Naive thymus-derived CD4-positive, alpha-beta T cell (primary cell): ENCODE results near the gene DPYSL4. TPM values are rescaled to one million over a fixed set of nuclear protein-coding genes. Genes with fewer than 3 reads are reported as not detected.

ENCODE experiments used
- ATAC-seq: fragments of 150-1000 bp; cut with Tn5 transposase; 2 replicates; pipeline ENCODE4 v1.10.0; 2021; ENCODE audit warnings: mild to moderate bottlenecking, moderate library complexity
- CTCF ChIA-PET: fragments of 350-600 bp; sonication (Branson Sonifier 250); formaldehyde crosslinking; loops from one replicate; lab custom pipeline; 2021; ENCODE audit warnings: antibody characterized with exemption; lab: Charles Lee
- POLR2A ChIA-PET: fragments of 350-600 bp; sonication (Branson Sonifier 250); formaldehyde crosslinking; loops from one replicate; lab custom pipeline; 2021; ENCODE audit warnings: antibody characterized with exemption, inconsistent platforms; lab: Charles Lee
- DNase-seq, 9 donors: peaks; one replicate each; pipeline versions ENCODE4 v3.0.0 to v3.0.0-alpha.2; 2020 to 2022; ENCODE audit warnings: mixed read lengths in 1 of 9
- H3K27ac ChIP-seq: one replicate; pipeline ENCODE4 v1.7.0; 2013; ENCODE audit warnings: mild to moderate bottlenecking, low read depth, low read length, moderate library complexity
- H3K27me3 ChIP-seq, 2 donors: one replicate each; pipeline ENCODE4 v1.7.0; 2013; ENCODE audit warnings: low read length in 2 of 2, mild to moderate bottlenecking in 2 of 2, moderate library complexity in 2 of 2; ENCODE audit not compliant: control insufficient read depth in 2 of 2, insufficient read depth in 2 of 2
- H3K36me3 ChIP-seq, 3 experiments: 1 replicate in 2 of 3; 2 replicates in 1 of 3; pipeline ENCODE4 v1.7.0; 2013; ENCODE audit warnings: low read length in 3 of 3, mild to moderate bottlenecking in 3 of 3, moderate library complexity in 1 of 3; ENCODE audit not compliant: insufficient read depth in 3 of 3, control insufficient read depth in 2 of 3
- H3K4me1 ChIP-seq, 2 donors: one replicate each; pipeline ENCODE4 v1.7.0; 2013; ENCODE audit warnings: low read length in 2 of 2, mild to moderate bottlenecking in 2 of 2, moderate library complexity in 1 of 2; ENCODE audit not compliant: control insufficient read depth in 2 of 2, insufficient read depth in 2 of 2
- H3K4me3 ChIP-seq: 2 replicates; pipeline ENCODE4 v1.7.0; 2013; ENCODE audit warnings: mild to moderate bottlenecking, low read length
- H3K9me3 ChIP-seq, 3 experiments: 1 replicate in 2 of 3; 2 replicates in 1 of 3; pipeline ENCODE4 v1.7.0; 2013; ENCODE audit warnings: low read length in 3 of 3; ENCODE audit not compliant: control insufficient read depth in 2 of 3
- H3K27ac Mint-ChIP-seq, 9 donors: one replicate each; pipeline ENCODE4 v1.8.0; 2020 to 2022; ENCODE audit warnings: mixed read lengths in 9 of 9, mild to moderate bottlenecking in 8 of 9, moderate library complexity in 5 of 9, inconsistent platforms in 2 of 9
- H3K27me3 Mint-ChIP-seq, 5 donors: one replicate each; pipeline ENCODE4 v1.8.0; 2021 to 2022; ENCODE audit warnings: mixed read lengths in 5 of 5, mild to moderate bottlenecking in 1 of 5
- H3K36me3 Mint-ChIP-seq, 5 donors: one replicate each; pipeline ENCODE4 v1.8.0; 2020 to 2022; ENCODE audit warnings: mixed read lengths in 5 of 5, mild to moderate bottlenecking in 3 of 5, inconsistent platforms in 1 of 5
- H3K4me1 Mint-ChIP-seq, 7 donors: one replicate each; pipeline ENCODE4 v1.8.0; 2020 to 2022; ENCODE audit warnings: mixed read lengths in 7 of 7, mild to moderate bottlenecking in 3 of 7, inconsistent platforms in 1 of 7
- H3K4me3 Mint-ChIP-seq, 10 donors: one replicate each; pipeline ENCODE4 v1.8.0; 2020 to 2022; ENCODE audit warnings: mild to moderate bottlenecking in 10 of 10, mixed read lengths in 10 of 10, moderate library complexity in 6 of 10, inconsistent platforms in 2 of 10
- H3K9me3 Mint-ChIP-seq, 11 donors: one replicate each; pipeline ENCODE4 v1.8.0; 2020 to 2022; ENCODE audit warnings: mixed read lengths in 11 of 11, mild to moderate bottlenecking in 4 of 11, inconsistent platforms in 1 of 11, moderate library complexity in 1 of 11
- intact Hi-C, 2 donors: fragments of 100-400 bp; cut with micrococcal nuclease; formaldehyde crosslinking; loops; one replicate each; pipeline ENCODE4 v1.15.1; 2023
- polyA plus RNA-seq, 2 donors: library from polyadenylated mRNA; unstranded; fragments of 300-500 nt; fragmentation: Illumina TruSeq; gene quantifications; one replicate each; pipeline ENCODE4 v1.2.3, GENCODE V29; 2021
- total RNA-seq, 6 experiments: library from RNA in 5 of 6; stranded (reverse) in 5 of 6; gene quantifications; 1 replicate in 5 of 6; 2 replicates in 1 of 6; pipeline ENCODE4 v1.2.3 and lab custom pipeline; 2021 to 2026

The DPYSL4 gene
- total and polyA plus RNA-seq, 7 experiments from 2014 or later: 0.35 to 60.0 (median 9.4) TPM

DNA sequence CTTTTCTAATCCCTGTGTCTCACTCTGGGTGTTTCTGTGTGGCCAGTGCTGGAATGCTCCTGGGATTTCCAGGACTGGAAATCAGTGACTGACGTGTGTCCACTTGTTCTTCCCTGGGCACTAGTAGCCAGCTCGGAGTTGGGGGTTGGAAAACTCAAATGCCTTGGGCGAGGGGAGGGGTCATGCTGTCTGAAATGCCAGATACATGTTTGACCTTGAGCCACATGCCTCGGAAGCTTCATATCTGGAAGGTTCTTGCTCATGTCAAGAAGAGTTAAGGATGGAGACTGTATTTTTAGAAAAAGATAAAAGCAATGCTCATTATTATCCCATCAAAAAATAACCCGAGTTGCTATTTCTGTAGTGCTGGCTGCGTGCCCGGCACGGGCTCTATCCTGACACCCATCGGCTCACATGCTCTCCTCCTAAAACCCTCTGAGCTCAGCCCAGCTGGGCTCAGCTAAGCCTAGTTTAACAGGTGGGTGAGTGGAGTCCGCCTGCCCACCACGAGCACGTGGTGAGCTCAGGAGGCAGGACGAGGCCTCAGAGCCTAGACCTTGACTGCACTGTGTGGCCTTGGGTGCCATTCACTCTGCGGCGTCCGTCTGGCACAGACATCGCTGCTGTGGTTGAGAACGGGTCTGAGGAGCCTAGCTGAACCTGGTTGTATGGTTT is 6.4 kb downstream of the DPYSL4 start:
- ChIA-PET POLR2A (no interaction called here), CTCF (no interaction called here)
- Mint-ChIP-seq H3K27me3 (peaks cover 0 to 16% (median 14%) of the 10 kb centered on the region in 5 donors), H3K9me3 (peaks cover 0 to 2% (median 0%) of the 10 kb centered on the region in 11 donors), H3K27ac (no peak overlapping the region), H3K4me1 (peaks cover under 1 to 14% (median 8%) of the 10 kb centered on the region in 7 donors), H3K4me3 (no peak overlapping the region), H3K36me3 (peaks cover 0 to 18% (median 3%) of the 10 kb centered on the region in 5 donors)
- DNase-seq (no peak), ATAC-seq (no peak)
- Histone ChIP-seq H3K27ac (no peak overlapping the region), H3K9me3 (no peaks in the 10 kb centered on the region), H3K27me3 (peaks cover 0 to 2% of the 10 kb centered on the region in 2 donors), H3K36me3 (peaks cover 0 to 7% (median 0%) of the 10 kb centered on the region in 3 experiments), H3K4me3 (no peak overlapping the region), H3K4me1 (no peaks in the 10 kb centered on the region)
- intact Hi-C loops: no loop called here

DNA sequence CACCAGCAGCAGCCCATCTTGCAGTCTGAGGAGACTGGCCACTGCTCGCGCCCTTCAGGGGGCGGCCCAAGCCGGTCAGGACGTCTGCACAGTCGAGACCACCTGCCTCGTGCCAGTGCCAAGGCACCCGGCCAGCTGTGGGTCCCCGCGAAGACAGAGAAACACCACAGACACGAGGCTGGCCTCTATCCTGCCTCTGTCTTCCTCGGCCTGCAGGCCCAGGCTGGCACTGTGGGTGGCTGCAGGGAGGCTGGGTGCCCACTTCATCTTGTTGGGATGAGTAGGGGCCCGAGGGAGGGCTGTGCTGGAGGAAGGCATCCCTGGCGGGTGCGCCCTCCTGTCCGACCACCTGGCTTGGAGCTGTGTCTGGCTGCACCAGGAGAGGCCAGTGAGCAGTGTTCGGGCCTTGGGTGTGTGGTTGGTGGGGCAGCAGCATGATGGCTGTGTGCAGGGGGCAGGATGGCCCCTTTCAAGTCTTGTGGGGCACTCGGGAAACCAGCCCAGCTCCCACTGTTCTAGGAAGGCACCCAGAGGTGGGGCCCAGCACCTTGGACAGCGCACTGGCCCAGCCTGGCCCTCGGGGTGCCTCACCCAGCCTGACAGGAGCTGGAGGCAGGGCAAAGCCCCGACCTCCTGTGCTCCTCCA is 7.3 kb downstream of the DPYSL4 start:
- ChIA-PET CTCF (no interaction called here), POLR2A (no interaction called here)
- Mint-ChIP-seq H3K4me3 (peak overlapping the region in 1 of 10 donors; percentile 16), H3K27ac (no peak overlapping the region), H3K27me3 (peaks cover 0 to 8% (median 7%) of the 10 kb centered on the region in 5 donors), H3K9me3 (no peaks in the 10 kb centered on the region), H3K4me1 (peaks cover 0 to 12% (median 0%) of the 10 kb centered on the region in 7 donors), H3K36me3 (peaks cover 0 to 17% (median 3%) of the 10 kb centered on the region in 5 donors)
- Histone ChIP-seq H3K4me3 (no peak overlapping the region), H3K36me3 (peaks cover 0 to 7% (median 0%) of the 10 kb centered on the region in 3 experiments), H3K27me3 (no peaks in the 10 kb centered on the region), H3K9me3 (no peaks in the 10 kb centered on the region), H3K4me1 (no peaks in the 10 kb centered on the region), H3K27ac (no peak overlapping the region)
- intact Hi-C loops: no loop called here
- ATAC-seq (peak; percentile 30), DNase-seq (peak in 3 of 9 donors; percentile 22 to 36 (median 34))

DNA sequence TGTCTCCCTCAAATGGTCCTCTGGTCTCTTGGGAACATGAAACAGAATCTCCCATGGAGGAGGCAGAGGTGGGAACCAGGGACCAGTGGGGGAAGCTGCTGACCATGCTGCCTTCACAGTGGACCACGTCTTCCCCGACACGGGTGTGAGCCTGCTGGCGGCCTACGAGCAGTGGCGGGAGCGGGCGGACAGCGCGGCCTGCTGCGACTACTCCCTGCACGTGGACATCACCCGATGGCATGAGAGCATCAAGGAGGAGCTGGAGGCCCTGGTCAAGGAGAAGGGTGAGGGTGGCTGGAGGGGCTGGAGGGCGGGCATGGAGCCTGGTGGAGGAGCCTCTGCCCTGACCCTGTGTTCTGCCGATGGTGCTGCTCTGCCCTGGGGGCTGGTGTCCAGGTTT is 8.0 kb downstream of the DPYSL4 start:
- CTCF ChIA-PET: no interaction called here
- Mint-ChIP-seq H3K4me3 (no peak overlapping the region), H3K4me1 (peaks cover 0 to 6% (median 0%) of the 10 kb centered on the region in 7 donors), H3K9me3 (no peaks in the 10 kb centered on the region), H3K36me3 (peaks cover 0 to 13% (median 3%) of the 10 kb centered on the region in 5 donors), H3K27me3 (peaks cover 0 to under 1% (median under 1%) of the 10 kb centered on the region in 5 donors), H3K27ac (peak overlapping the region in 1 of 9 donors; percentile 19)
- POLR2A ChIA-PET: no interaction called here
- intact Hi-C loops: no loop called here
- no peaks in the 10 kb centered on the region for H3K4me1 ChIP-seq
- H3K27me3 ChIP-seq: no peaks in the 10 kb centered on the region
- ATAC-seq (no peak), DNase-seq (no peak)
- no peak overlapping the region for H3K27ac ChIP-seq
- H3K36me3 ChIP-seq: peaks cover 0 to 7% (median 0%) of the 10 kb centered on the region in 3 experiments
- H3K9me3 ChIP-seq: no peaks in the 10 kb centered on the region
- no peak overlapping the region for H3K4me3 ChIP-seq

DNA sequence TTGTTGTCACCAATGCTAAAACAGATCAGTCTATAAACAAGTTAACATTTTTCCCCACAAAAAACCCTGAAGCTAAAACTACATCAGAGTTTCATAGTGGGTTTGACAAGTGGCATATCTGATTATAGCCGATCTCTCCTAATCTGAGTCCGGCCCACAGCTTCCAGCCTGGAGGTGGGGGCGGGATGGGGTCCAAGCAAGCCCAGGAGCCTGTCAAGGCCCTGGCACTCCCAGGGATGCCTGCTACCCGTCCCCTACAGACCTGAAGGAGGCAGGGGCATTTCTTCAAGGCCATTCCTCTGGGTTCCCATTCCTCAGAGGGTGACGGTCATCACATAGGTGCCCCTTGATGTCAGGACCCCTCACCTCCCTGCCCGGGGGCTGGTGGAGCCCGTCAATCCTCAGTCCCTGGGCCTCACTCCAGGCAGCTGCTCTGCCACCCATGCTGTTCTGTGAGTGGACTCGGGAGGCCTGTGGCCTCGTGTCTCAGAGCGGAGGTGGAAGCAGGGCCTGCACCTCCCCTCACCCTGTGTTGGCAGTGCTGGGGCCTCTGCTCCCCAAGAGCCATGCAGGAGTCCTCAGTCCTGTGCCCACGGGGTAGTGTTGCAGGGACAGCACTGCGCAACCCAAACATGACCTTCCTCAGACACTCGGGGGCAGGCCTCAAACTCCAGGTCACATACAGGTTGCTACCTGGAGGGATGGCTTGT is 8.8 kb downstream of the DPYSL4 start:
- no peaks in the 10 kb centered on the region for H3K27me3 ChIP-seq
- ChIA-PET POLR2A (no interaction called here), CTCF (no interaction called here)
- no peaks in the 10 kb centered on the region for H3K4me1 ChIP-seq
- peaks cover 0 to 9% (median 3%) of the 10 kb centered on the region in 5 donors for H3K36me3 Mint-ChIP-seq
- intact Hi-C loops: no loop called here
- DNase-seq (no peak), ATAC-seq (no peak)
- no peaks in the 10 kb centered on the region for H3K9me3 Mint-ChIP-seq
- no peaks in the 10 kb centered on the region for H3K9me3 ChIP-seq
- peaks cover 0 to 10% (median 0%) of the 10 kb centered on the region in 3 experiments for H3K36me3 ChIP-seq
- no peak overlapping the region for H3K27ac ChIP-seq
- H3K27ac Mint-ChIP-seq: no peak overlapping the region
- no peaks in the 10 kb centered on the region for H3K4me1 Mint-ChIP-seq
- H3K4me3 Mint-ChIP-seq: no peak overlapping the region
- H3K4me3 ChIP-seq: no peak overlapping the region
- H3K27me3 Mint-ChIP-seq: no peaks in the 10 kb centered on the region

DNA sequence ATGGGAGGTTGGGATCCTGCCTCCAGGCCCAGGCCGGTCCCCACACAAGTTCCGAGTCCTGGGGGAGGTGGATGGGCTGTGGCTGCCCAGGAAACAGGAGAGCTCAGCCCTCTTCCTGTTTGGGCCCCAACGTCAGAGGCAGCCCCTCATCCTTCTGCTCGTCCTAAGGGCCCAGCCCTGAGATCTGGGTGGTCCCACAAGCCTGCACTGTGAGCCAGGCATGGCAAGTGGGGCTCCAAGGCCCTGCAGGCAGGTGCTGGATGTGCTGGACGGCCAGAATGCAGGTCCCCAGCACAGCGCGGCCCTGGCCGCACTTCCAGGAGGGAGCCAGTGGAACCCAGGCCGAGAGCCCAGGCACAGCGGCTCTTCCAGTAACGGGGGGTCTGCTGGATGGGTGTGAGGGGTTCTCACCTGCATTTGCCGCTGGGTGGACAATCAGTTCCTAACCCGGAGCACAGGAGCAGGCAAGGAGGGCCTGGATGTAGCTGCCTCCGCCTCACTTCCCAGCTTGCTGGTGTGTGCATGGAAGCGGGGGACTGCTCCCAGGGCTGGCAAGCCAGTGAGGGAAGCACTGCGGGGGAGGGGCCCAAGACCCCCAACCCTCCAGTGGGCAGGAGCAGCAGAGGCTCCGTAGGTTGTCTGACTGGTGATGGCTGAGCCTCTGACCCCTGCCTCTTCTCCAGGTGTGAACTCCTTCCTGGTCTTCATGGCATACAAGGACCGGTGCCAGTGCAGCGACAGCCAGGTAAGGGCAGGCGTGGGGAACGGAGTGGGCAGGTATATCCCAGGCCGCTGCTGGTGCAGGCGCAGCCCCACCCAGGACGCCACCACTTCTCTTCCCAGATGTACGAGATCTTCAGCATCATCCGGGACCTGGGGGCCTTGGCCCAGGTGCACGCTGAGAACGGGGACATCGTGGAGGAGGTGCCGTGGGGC is 9.7 kb downstream of the DPYSL4 start:
- CTCF ChIA-PET: no interaction called here
- H3K36me3 Mint-ChIP-seq: peaks cover 0 to 6% (median 3%) of the 10 kb centered on the region in 5 donors

More for the DNA sequence above, 9.7 kb downstream of the DPYSL4 start:
- peaks cover 0 to 17% (median 0%) of the 10 kb centered on the region in 3 experiments for H3K36me3 ChIP-seq
- no peaks in the 10 kb centered on the region for H3K4me1 ChIP-seq
- Mint-ChIP-seq H3K27ac (no peak overlapping the region), H3K9me3 (no peaks in the 10 kb centered on the region), H3K4me1 (no peaks in the 10 kb centered on the region), H3K27me3 (no peaks in the 10 kb centered on the region), H3K4me3 (no peak overlapping the region)
- POLR2A ChIA-PET: no interaction called here
- H3K27me3 ChIP-seq: no peaks in the 10 kb centered on the region
- intact Hi-C loops: no loop called here
- ATAC-seq: no peak
- no peak overlapping the region for H3K27ac ChIP-seq
- no peaks in the 10 kb centered on the region for H3K9me3 ChIP-seq
- no peak overlapping the region for H3K4me3 ChIP-seq
- no peak for DNase-seq
